GM13977 (cell line): Measurements from ENCODE around the gene RBP3.

Experiments
- DNase-seq: peaks from one replicate; pipeline ENCODE4 v3.0.0; 2012; ENCODE audit warnings: low spot score
- CTCF ChIP-seq: IDR thresholded peaks from 2 replicates; pipeline ENCODE4 v1.5.1; 2012; ENCODE audit warnings: mild to moderate bottlenecking, control low read depth; ENCODE audit not compliant: insufficient read depth; ENCODE audit errors: extremely low read depth, missing control alignments
- in situ Hi-C: fragments of 300-500 bp; cut with MboI; formaldehyde crosslinking; loops from one replicate; pipeline ENCODE4 v1.12.0; 2022; ENCODE audit warnings: low sequenced_read_pairs, low pct_unique_long_range_greater_than_20kb, mixed read lengths, inconsistent platforms; ENCODE audit not compliant: unreplicated experiment

Gene RBP3

GRCh38 chr10:47349516-47349915 is 1.4 kb downstream of the RBP3 start:
- DNase-seq, result no peak
- no peak for TF ChIP-seq CTCF
- in situ Hi-C loops, result no loop called here

- in situ Hi-C loops, result no loop called here
- TF ChIP-seq CTCF, result no peak
- no peak for DNase-seq
Measured at GRCh38 chr10:47349941-47350371, 1.8 kb downstream of the RBP3 start.

- TF ChIP-seq CTCF, result no peak
- in situ Hi-C loops, result no loop called here
- DNase-seq, result no peak
Measured at GRCh38 chr10:47350671-47351640, 2.8 kb downstream of the RBP3 start.

- no peak for DNase-seq
- no peak for TF ChIP-seq CTCF
- in situ Hi-C loops, result no loop called here
Measured at GRCh38 chr10:47351899-47352815, 4.0 kb downstream of the RBP3 start.

GRCh38 chr10:47353351-47353750 is 5.2 kb downstream of the RBP3 start:
- TF ChIP-seq CTCF, result no peak
- in situ Hi-C loops, result no loop called here
- DNase-seq, result no peak

- in situ Hi-C loops, result no loop called here
- no peak for TF ChIP-seq CTCF
- DNase-seq, result no peak
Measured at GRCh38 chr10:47354165-47354564, 6.0 kb downstream of the RBP3 start.
